HepG2 (cell line): ENCODE measurements around the gene TRAPPC3. TPM values are rescaled to one million over a fixed set of nuclear protein-coding genes. Genes with fewer than 3 reads are reported as not detected.

Experiments used
- ATF6 ChIP-seq: sonication (generic); formaldehyde crosslinking; conservative IDR thresholded peaks from 2 replicates; pipeline ENCODE4 v1.4.0; 2020; ENCODE audit warnings: missing genetic modification reagents
- GTF3A ChIP-seq: sonication (generic); formaldehyde crosslinking; conservative IDR thresholded peaks from 2 replicates; pipeline ENCODE4 v1.4.0; 2020; ENCODE audit warnings: mild to moderate bottlenecking, missing genetic modification reagents
- HDAC2 ChIP-seq: sonication (generic); formaldehyde crosslinking; IDR thresholded peaks from 2 replicates; pipeline ENCODE4 v1.4.0; 2020; ENCODE audit warnings: missing genetic modification reagents
- HMGA1 ChIP-seq: sonication (generic); formaldehyde crosslinking; conservative IDR thresholded peaks from 2 replicates; pipeline ENCODE4 v1.4.0; 2020; ENCODE audit warnings: missing genetic modification reagents
- KDM2A ChIP-seq: sonication (generic); formaldehyde crosslinking; IDR thresholded peaks from 2 replicates; pipeline ENCODE4 v1.4.0; 2020; ENCODE audit warnings: low read depth, missing genetic modification reagents, borderline replicate concordance
- KDM6A ChIP-seq: IDR thresholded peaks from 2 replicates; pipeline ENCODE4 v1.6.1; 2016; ENCODE audit warnings: low read depth
- MEF2D ChIP-seq: sonication (generic); formaldehyde crosslinking; IDR thresholded peaks from 2 replicates; pipeline ENCODE4 v1.5.1; 2020; ENCODE audit warnings: mild to moderate bottlenecking, missing genetic modification reagents
- NFAT5 ChIP-seq: sonication (generic); formaldehyde crosslinking; IDR thresholded peaks from 2 replicates; pipeline ENCODE4 v1.4.0; 2020; ENCODE audit warnings: missing genetic modification reagents
- PRDM10 ChIP-seq: sonication (generic); formaldehyde crosslinking; IDR thresholded peaks from 2 replicates; pipeline ENCODE4 v1.4.0; 2020; ENCODE audit warnings: low read depth, missing genetic modification reagents
- REPIN1 ChIP-seq: sonication (generic); formaldehyde crosslinking; IDR thresholded peaks from 2 replicates; pipeline ENCODE4 v1.8.0; 2022; ENCODE audit warnings: missing genetic modification reagents, low read depth, mild to moderate bottlenecking, borderline replicate concordance
- SMAD9 ChIP-seq: sonication (generic); formaldehyde crosslinking; IDR thresholded peaks from 2 replicates; pipeline ENCODE4 v1.5.1; 2020; ENCODE audit warnings: mild to moderate bottlenecking, missing genetic modification reagents
- ZFY ChIP-seq: sonication (generic); formaldehyde crosslinking; IDR thresholded peaks from 2 replicates; pipeline ENCODE4 v1.4.0; 2020; ENCODE audit warnings: missing genetic modification reagents
- ZNF337 ChIP-seq: sonication (generic); formaldehyde crosslinking; IDR thresholded peaks from 2 replicates; pipeline ENCODE4 v1.5.1; 2020; ENCODE audit warnings: missing genetic modification reagents, low read depth, mild to moderate bottlenecking, borderline replicate concordance
- ZNF496 ChIP-seq: sonication (generic); formaldehyde crosslinking; IDR thresholded peaks from 2 replicates; pipeline ENCODE4 v1.8.1; 2023; ENCODE audit warnings: mild to moderate bottlenecking, moderate library complexity, missing genetic modification reagents; ENCODE audit not compliant: insufficient replicate concordance
- ZSCAN12 ChIP-seq: sonication (generic); formaldehyde crosslinking; IDR thresholded peaks from 2 replicates; pipeline ENCODE4 v1.9.0; 2021; ENCODE audit warnings: mild to moderate bottlenecking, missing genetic modification reagents
- ZSCAN20 ChIP-seq: sonication (generic); formaldehyde crosslinking; IDR thresholded peaks from 2 replicates; pipeline ENCODE4 v1.4.0; 2020; ENCODE audit warnings: missing genetic modification reagents, mild to moderate bottlenecking, borderline replicate concordance
- polyA plus RNA-seq, 8 experiments: library from polyadenylated mRNA; depleted of rRNA in 3 of 8; stranded (reverse) in 7 of 8; unstranded in 1 of 8; fragments of >200 nt; fragmentation: Illumina TruSeq in 4 of 8; extraction: Trizol in 4 of 8; gene quantifications; 2 replicates each; pipeline versions ENCODE4 v1.2.1 to v1.2.3, GENCODE V29; 2011 to 2016; ENCODE audit warnings: low read depth in 4 of 8, missing spikeins in 1 of 8, mixed read lengths in 1 of 8; ENCODE audit not compliant: insufficient read depth in 1 of 8
- total RNA-seq, 5 experiments: library from RNA; depleted of rRNA; stranded (reverse); fragments of >200 nt; fragmentation: Illumina TruSeq; extraction: Trizol; gene quantifications; 2 replicates each; pipeline ENCODE4 v1.2.3, GENCODE V29; 2016; ENCODE audit warnings: low read depth in 1 of 5

TRAPPC3 gene
- total and polyA plus RNA-seq, 2 of the 13 experiments (the other 11 are each of a cell fraction or from before 2014, with no cell fraction given), result 53.7 to 62.4 TPM

GRCh38 chr1:36115200-36115669 is 34.1 kb downstream of the TRAPPC3 start (continued):
- TF ChIP-seq ZNF496 (no peak), ZSCAN12 (CRISPR knock-in tag) (no peak), ATF6 (no peak), ZNF337 (no peak), HMGA1 (CRISPR knock-in tag) (no peak), ZFY (peak; percentile 67), NFAT5 (CRISPR knock-in tag) (no peak), PRDM10 (CRISPR knock-in tag) (no peak), HDAC2 (CRISPR knock-in tag) (no peak), SMAD9 (CRISPR knock-in tag) (no peak), KDM2A (CRISPR knock-in tag) (0 out of 2 replicates have a peak, but pooled peaks have one; percentile 44), MEF2D (no peak), REPIN1 (CRISPR knock-in tag) (no peak), KDM6A (CRISPR knock-in tag) (no peak), ZSCAN20 (CRISPR knock-in tag) (no peak), GTF3A (CRISPR knock-in tag) (no peak)
